MM.1S (cell line): ENCODE results near the gene ADAM19.

Experiments
- DNase-seq: peaks from one replicate; pipeline ENCODE4 v3.0.0-alpha.2; 2015
- H2AFZ ChIP-seq: fragments of 300-600 bp; sonication (generic); 2 replicates; pipeline ENCODE4 v1.6.0; 2016; ENCODE audit warnings: antibody characterized with exemption, low read length
- H3F3A ChIP-seq: fragments of 300-600 bp; sonication (generic); 2 replicates; pipeline ENCODE4 v1.6.1; 2016; ENCODE audit warnings: mild to moderate bottlenecking, antibody characterized with exemption, low read length, moderate library complexity, mixed read lengths; ENCODE audit not compliant: insufficient read depth
- H3K27ac ChIP-seq: fragments of 300-600 bp; sonication (generic); 2 replicates; pipeline ENCODE4 v1.5.1; 2016; ENCODE audit warnings: mild to moderate bottlenecking, low read length
- H3K27me3 ChIP-seq: fragments of 300-600 bp; sonication (generic); replicated peaks from 2 replicates; pipeline ENCODE4 v1.6.0; 2016; ENCODE audit warnings: low read length; ENCODE audit not compliant: insufficient read depth
- H3K36me3 ChIP-seq: fragments of 300-600 bp; sonication (generic); replicated peaks from 2 replicates; pipeline ENCODE4 v1.6.1; 2016; ENCODE audit warnings: mild to moderate bottlenecking, low read length, mixed read lengths; ENCODE audit not compliant: insufficient read depth
- H3K4me1 ChIP-seq: fragments of 300-600 bp; sonication (generic); 2 replicates; pipeline ENCODE4 v1.6.1; 2016; ENCODE audit warnings: low read length, mixed read lengths
- H3K4me2 ChIP-seq: fragments of 300-600 bp; sonication (generic); 2 replicates; pipeline ENCODE4 v1.6.0; 2016; ENCODE audit warnings: low read depth, low read length
- H3K4me3 ChIP-seq: fragments of 300-600 bp; sonication (generic); 2 replicates; pipeline ENCODE4 v1.5.1; 2016; ENCODE audit warnings: low read length, mixed read lengths
- H3K79me2 ChIP-seq: fragments of 300-600 bp; sonication (generic); 2 replicates; pipeline ENCODE4 v1.6.1; 2016; ENCODE audit warnings: mixed run types, low read length, mixed read lengths
- H3K9ac ChIP-seq: fragments of 300-600 bp; sonication (generic); 2 replicates; pipeline ENCODE4 v1.6.1; 2016; ENCODE audit warnings: low read length, mixed read lengths
- H3K9me2 ChIP-seq: fragments of 300-600 bp; sonication (generic); replicated peaks from 2 replicates; pipeline ENCODE4 v1.6.1; 2016; ENCODE audit warnings: mild to moderate bottlenecking, low read length, mixed read lengths; ENCODE audit not compliant: insufficient read depth
- H3K9me3 ChIP-seq: fragments of 300-600 bp; sonication (generic); replicated peaks from 2 replicates; pipeline ENCODE4 v1.6.1; 2016; ENCODE audit warnings: mild to moderate bottlenecking, low read length, mixed read lengths; ENCODE audit not compliant: insufficient read depth
- H4K20me1 ChIP-seq: fragments of 300-600 bp; sonication (generic); 2 replicates; pipeline ENCODE4 v1.6.1; 2016; ENCODE audit warnings: mild to moderate bottlenecking, low read length, moderate library complexity, mixed read lengths; ENCODE audit not compliant: insufficient read depth
- EZH2 ChIP-seq: fragments of 300-600 bp; sonication (generic); optimal IDR thresholded peaks from 2 replicates; pipeline ENCODE3; 2017; ENCODE audit warnings: low read depth, mild to moderate bottlenecking, antibody characterized with exemption, low read length, mixed read lengths
- EZH2phosphoT487 ChIP-seq: fragments of 300-600 bp; sonication (generic); IDR thresholded peaks from 2 replicates; pipeline ENCODE4 v1.6.1; 2018; ENCODE audit warnings: antibody characterized with exemption, low read length
- TF ChIP-seq, protein P1 (sequence below): fragments of 300-600 bp; sonication (generic); IDR thresholded peaks from 2 replicates; pipeline ENCODE4 v1.5.1; 2016; ENCODE audit warnings: antibody characterized with exemption, low read length, mixed read lengths

The ADAM19 gene

DNA sequence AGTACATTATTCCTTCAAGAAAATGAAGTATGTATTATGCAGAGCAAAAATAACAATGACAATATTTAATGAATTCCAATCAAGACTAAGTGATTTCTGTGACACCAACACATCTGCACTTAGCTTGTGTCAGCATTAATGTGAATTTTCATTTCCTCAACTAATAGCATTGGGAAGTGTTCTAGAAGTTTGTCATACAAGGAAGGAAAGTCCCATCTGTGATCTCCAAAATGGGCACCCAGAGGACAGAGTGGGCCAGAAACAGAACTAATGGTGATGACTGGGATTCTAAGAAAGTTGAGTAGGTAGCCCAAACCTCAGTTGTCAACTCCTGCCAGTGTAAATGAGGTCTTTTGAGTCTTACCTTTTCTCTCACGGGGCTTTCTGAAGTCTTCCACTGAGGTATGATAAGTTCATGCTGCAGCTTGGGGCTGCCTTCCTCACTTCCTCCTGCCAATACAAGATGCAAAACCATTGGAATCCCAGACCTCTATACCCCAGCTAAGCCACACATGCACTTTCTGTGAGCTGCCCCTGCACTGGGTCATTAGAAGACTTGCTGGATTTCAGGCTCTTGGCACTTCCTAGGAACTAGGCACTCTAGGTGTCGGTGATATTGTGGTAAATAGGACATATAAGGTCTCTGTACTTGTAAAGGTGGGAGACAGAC, 4.9 kb downstream of the ADAM19 start:
- Histone ChIP-seq H3K4me1 (peaks cover 25% of the 10 kb centered on the region), H3K9me3 (no peaks in the 10 kb centered on the region), H3K27me3 (peaks cover 10% of the 10 kb centered on the region), H3K9me2 (no peaks in the 10 kb centered on the region), H3K79me2 (no peaks in the 10 kb centered on the region), H3F3A (0 out of 2 replicates have a peak, but pooled peaks cover 9% of the 10 kb centered on the region), H2AFZ (0 out of 2 replicates have a peak overlapping the region, but pooled peaks have one; percentile 32), H3K9ac (no peak overlapping the region), H3K4me2 (no peak overlapping the region; the same call in 1 of the 2 replicates), H4K20me1 (no peaks in the 10 kb centered on the region), H3K4me3 (no peak overlapping the region), H3K36me3 (no peaks in the 10 kb centered on the region), H3K27ac (peak overlapping the region; percentile 44; the same call in 1 of the 2 replicates)
- DNase-seq, result no peak
- TF ChIP-seq EZH2 (no peak), EZH2phosphoT487 (no peak)
- TF ChIP-seq, protein P1, sequence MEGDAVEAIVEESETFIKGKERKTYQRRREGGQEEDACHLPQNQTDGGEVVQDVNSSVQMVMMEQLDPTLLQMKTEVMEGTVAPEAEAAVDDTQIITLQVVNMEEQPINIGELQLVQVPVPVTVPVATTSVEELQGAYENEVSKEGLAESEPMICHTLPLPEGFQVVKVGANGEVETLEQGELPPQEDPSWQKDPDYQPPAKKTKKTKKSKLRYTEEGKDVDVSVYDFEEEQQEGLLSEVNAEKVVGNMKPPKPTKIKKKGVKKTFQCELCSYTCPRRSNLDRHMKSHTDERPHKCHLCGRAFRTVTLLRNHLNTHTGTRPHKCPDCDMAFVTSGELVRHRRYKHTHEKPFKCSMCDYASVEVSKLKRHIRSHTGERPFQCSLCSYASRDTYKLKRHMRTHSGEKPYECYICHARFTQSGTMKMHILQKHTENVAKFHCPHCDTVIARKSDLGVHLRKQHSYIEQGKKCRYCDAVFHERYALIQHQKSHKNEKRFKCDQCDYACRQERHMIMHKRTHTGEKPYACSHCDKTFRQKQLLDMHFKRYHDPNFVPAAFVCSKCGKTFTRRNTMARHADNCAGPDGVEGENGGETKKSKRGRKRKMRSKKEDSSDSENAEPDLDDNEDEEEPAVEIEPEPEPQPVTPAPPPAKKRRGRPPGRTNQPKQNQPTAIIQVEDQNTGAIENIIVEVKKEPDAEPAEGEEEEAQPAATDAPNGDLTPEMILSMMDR, result no peak

DNA sequence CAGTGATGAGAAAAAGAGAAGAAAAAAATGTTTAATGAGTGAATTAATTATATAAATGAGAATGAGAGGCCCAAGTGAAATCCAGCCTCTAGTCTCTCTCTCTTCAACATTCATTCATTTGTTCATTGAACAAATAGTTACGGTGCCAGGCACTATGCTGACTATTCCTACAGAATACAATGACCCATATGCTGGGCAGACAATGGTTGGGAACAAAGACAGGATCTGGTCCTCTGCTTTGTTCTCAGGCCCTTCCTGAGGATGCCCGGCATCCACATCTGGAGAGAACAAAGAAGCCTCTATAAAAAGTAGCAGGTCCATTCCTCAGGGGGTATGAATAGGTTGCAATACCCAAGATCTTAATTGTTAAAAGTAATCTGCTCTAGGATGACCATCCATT, 6.9 kb downstream of the ADAM19 start:
- no peak overlapping the region for H3K9ac ChIP-seq
- no peaks in the 10 kb centered on the region for H3K9me3 ChIP-seq
- no peak overlapping the region for H3K4me2 ChIP-seq
- H3K27ac ChIP-seq, result no peak overlapping the region
- H3K9me2 ChIP-seq, result no peaks in the 10 kb centered on the region
- DNase-seq, result no peak
- 0 out of 2 replicates have a peak, but pooled peaks cover 9% of the 10 kb centered on the region for H3F3A ChIP-seq
- TF ChIP-seq EZH2phosphoT487, result no peak
- TF ChIP-seq, protein P1, result no peak
- TF ChIP-seq EZH2, result no peak
- no peaks in the 10 kb centered on the region for H4K20me1 ChIP-seq
- H3K36me3 ChIP-seq, result no peaks in the 10 kb centered on the region
- no peaks in the 10 kb centered on the region for H3K79me2 ChIP-seq
- H3K27me3 ChIP-seq, result no peaks in the 10 kb centered on the region
- H3K4me3 ChIP-seq, result no peak overlapping the region
- H3K4me1 ChIP-seq, result peaks cover 18% of the 10 kb centered on the region
- no peak overlapping the region for H2AFZ ChIP-seq

DNA sequence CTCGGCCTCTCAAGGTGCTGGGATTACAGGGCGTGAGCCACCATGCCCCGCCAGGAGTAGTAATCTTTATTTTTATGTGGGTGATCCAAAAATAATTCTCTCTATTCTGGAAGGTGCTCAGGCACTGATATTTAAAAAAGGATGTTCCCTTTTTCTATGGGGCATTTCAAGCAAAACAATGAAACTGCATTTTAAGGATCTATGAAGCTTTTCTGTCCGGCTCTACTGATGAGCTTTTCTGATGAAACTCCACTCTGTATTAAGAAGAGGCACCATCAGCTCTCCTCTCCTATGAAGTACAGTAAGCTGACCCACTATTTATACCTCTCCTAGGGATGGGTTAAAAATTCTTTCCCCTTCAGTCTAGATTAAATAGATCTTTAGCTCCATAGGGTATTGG, 7.4 kb downstream of the ADAM19 start:
- Histone ChIP-seq H3K79me2 (no peaks in the 10 kb centered on the region), H3K4me2 (no peak overlapping the region), H3F3A (0 out of 2 replicates have a peak, but pooled peaks cover 9% of the 10 kb centered on the region), H3K27ac (no peak overlapping the region), H3K9me2 (no peaks in the 10 kb centered on the region), H3K9ac (no peak overlapping the region), H3K9me3 (no peaks in the 10 kb centered on the region), H4K20me1 (no peaks in the 10 kb centered on the region), H3K4me3 (no peak overlapping the region), H3K36me3 (no peaks in the 10 kb centered on the region), H2AFZ (no peak overlapping the region), H3K27me3 (no peaks in the 10 kb centered on the region), H3K4me1 (peaks cover 18% of the 10 kb centered on the region)
- TF ChIP-seq, protein P1, result no peak
- TF ChIP-seq EZH2phosphoT487 (no peak), EZH2 (no peak)
- DNase-seq, result no peak
